GM21723 (cell line): ENCODE data around the gene ITGA4.

Experiments used
- ATAC-seq: cut with Tn5 transposase; IDR thresholded peaks from one replicate; pipeline ENCODE4 v1.9.1; 2021; ENCODE audit warnings: mild to moderate bottlenecking, moderate library complexity; ENCODE audit not compliant: unreplicated experiment

Gene ITGA4

DNA sequence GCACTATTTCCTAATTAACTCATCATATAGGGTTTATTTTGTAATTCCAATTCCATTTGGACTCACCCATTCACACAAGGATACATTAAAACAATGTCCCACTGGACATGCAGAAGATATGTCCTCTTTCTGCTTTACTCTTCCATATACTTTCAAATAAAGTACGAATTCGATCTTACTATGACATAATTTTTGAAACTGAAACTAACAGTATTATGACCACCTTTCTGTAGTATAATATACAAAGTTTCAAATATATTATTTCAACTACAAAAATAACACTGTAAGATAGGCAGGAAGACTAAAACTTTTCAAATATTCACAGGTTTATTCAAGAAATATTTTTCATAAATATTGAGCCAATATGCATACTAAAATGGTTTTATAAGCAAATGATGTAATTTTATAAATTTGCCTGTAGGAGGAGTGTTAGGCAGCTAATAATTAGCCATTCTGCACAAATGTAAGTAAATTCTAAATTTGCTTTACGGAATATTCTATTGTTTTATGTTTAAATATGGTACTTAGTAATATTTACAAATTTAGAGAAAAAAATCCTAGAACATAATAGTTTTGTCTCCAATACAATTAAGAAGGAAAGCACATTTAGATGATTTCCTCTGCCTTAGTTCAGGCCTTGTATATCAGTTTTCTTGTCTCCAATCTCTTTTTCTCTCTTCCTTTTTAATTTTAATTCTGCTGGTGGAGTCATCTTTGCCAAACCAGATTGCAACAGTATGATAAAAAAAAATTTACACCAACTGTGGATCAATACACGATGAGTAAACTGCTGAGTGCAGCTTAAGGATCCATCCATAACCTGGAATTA lies 113.9 kb downstream of the ITGA4 start:
- ATAC-seq = no peak

GRCh38 chr2:181573140-181573736 lies 116.1 kb downstream of the ITGA4 start:
- ATAC-seq = no peak

- no peak for ATAC-seq
Observed at GRCh38 chr2:181574321-181574720, 117.1 kb downstream of the ITGA4 start.

DNA sequence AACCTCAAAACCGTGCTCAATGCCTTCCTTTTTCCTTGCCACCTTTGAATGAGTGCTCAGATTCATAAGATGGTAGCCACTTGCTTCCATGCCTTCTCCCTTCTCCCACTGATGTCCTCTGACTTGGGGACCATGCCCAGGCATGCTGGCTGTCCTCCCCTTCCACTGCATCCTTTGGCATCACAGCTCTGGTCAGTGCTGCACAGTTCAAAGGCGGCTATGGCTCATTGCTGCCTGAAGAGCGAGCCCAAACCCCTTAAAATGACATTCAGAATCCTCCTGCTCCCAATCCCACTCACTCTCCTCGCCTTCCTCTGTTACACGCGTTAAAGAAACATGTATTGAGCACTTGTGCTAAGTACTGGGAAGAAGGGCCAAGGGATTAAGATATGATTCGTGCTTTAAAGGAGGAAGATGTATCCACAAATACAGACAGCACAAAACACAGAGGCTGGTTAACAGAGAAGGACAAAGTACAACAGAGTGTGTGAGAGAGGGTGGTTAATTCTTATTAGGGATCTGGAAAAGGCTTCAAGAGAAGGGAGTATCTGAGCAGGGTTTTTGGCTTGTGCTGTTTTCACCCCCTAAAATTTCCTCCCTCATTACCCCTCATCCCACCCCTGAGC lies 118.0 kb downstream of the ITGA4 start:
- ATAC-seq = no peak

- no peak for ATAC-seq
Observed at GRCh38 chr2:181575650-181576025, 118.5 kb downstream of the ITGA4 start.

DNA sequence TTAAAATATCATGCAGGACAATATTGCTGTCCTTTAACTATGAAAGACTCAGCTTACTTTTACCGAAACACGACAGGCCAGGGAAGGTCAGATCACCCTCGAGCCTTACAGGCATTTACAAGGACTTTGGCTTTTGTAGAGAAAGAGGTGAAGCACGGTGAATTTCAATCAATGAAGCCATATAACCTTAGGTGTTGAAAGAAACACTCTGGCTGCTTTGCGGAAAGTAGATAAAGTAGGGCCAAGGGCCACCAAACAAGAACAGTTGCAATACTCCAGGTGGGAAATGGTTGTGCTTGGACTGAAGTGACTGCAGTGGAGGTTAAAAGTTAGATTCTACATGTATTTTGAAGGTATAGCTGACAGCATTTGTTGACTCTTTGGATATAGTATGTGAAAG lies 119.2 kb downstream of the ITGA4 start:
- no peak for ATAC-seq

GRCh38 chr2:181578829-181579228 lies 121.6 kb downstream of the ITGA4 start:
- no peak for ATAC-seq

- no peak for ATAC-seq
Observed at GRCh38 chr2:181581534-181581933, 124.3 kb downstream of the ITGA4 start.

DNA sequence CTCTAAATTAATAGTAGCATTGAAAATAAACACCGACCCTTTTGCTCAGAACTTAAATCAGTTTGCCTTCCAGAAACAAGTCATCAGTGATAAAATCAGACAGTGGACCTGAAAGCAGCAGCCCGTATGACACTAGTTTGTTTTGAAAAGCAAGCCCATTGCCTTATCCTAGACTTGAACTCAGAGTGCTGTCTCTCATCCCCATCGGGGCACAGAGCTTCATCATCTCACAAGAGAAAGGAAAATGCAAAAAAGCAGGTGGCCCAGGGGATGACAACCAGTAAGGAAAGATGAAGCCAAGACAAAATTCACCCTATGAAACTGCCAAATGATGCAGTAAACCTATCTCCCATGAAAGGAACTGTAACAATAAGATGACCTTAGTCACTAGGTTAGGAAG lies 128.5 kb downstream of the ITGA4 start:
- no peak for ATAC-seq
